GM12873 (cell line): ENCODE measurements around the gene ZCWPW2.
A peak's percentile ranks its signal among the peaks of the same experiment; 100 is the strongest.

Source experiments
- CTCF ChIP-seq: IDR thresholded peaks from 2 replicates; pipeline ENCODE4 v1.5.1; 2012; ENCODE audit warnings: low read depth, mild to moderate bottlenecking, moderate library complexity, low read length, control low read depth; ENCODE audit not compliant: insufficient read depth; ENCODE audit errors: missing control alignments

ZCWPW2 gene

GRCh38 chr3:28337230-28337629 lies 11.3 kb upstream of the ZCWPW2 start:
- TF ChIP-seq CTCF = no peak

- TF ChIP-seq CTCF = no peak
Observed at GRCh38 chr3:28343144-28343543, 5.4 kb upstream of the ZCWPW2 start.

- no peak for TF ChIP-seq CTCF
Observed at GRCh38 chr3:28345690-28346089, 2.8 kb upstream of the ZCWPW2 start.

- TF ChIP-seq CTCF = no peak
Observed at GRCh38 chr3:28347374-28348264, 902 bp upstream of the ZCWPW2 start.

GRCh38 chr3:28348265-28348628 lies 274 bp upstream of the ZCWPW2 start:
- TF ChIP-seq CTCF = no peak

- peak; percentile 11 for TF ChIP-seq CTCF
Observed at GRCh38 chr3:28349469-28350000, 1.0 kb downstream of the ZCWPW2 start.

GRCh38 chr3:28376424-28376823 lies 27.9 kb downstream of the ZCWPW2 start:
- no peak for TF ChIP-seq CTCF
